ENCODE measurements around the gene GPR75. TPM values are rescaled to one million over a fixed set of nuclear protein-coding genes. Genes with fewer than 3 reads are reported as not detected.

The GPR75 gene
- total and polyA plus RNA-seq, 12 donors, result 0.32 to 2.1 (median 0.96) TPM

DNA sequence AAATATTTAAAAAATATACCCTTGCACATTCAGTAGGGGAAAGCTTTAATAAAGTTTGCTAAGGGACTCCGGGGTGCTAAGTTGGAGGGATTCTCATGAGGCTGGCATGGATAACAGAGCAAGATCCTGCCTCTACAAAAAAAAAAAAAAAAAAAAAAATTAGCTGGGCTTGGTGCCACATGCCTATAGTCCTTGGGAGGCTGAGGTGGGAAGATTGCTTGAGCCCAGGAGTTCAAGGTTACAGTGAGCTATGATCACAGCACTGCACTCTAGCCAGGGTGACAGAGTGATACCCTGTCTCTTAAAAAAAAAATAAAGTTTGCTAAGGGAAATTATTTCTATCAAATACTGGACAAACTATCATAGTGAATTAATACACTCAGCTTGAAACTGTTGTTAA, 17.3 kb upstream of the GPR75 start:
- TF ChIP-seq, protein P1, sequence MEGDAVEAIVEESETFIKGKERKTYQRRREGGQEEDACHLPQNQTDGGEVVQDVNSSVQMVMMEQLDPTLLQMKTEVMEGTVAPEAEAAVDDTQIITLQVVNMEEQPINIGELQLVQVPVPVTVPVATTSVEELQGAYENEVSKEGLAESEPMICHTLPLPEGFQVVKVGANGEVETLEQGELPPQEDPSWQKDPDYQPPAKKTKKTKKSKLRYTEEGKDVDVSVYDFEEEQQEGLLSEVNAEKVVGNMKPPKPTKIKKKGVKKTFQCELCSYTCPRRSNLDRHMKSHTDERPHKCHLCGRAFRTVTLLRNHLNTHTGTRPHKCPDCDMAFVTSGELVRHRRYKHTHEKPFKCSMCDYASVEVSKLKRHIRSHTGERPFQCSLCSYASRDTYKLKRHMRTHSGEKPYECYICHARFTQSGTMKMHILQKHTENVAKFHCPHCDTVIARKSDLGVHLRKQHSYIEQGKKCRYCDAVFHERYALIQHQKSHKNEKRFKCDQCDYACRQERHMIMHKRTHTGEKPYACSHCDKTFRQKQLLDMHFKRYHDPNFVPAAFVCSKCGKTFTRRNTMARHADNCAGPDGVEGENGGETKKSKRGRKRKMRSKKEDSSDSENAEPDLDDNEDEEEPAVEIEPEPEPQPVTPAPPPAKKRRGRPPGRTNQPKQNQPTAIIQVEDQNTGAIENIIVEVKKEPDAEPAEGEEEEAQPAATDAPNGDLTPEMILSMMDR (IDR thresholded peaks at IDR 0.05), result no peak
- intact Hi-C loops (cut with DNase I), result no loop called here
- Histone ChIP-seq H3K4me3 (no peak overlapping the region), H3K9me3 (no peaks in the 10 kb centered on the region), H3K27me3 (no peaks in the 10 kb centered on the region), H3K27ac (peak overlapping the region in 1 of 10 donors; percentile 23), H3K4me1 (no peaks in the 10 kb centered on the region), H3K36me3 (peaks cover 0 to 99% (median 38%) of the 10 kb centered on the region in 9 donors)
- DNase-seq (no peak), ATAC-seq (peak in 3 of 8 donors; percentile 37 to 70 (median 57))
- WGBS, 2 donors, result 28 to 42% methylated on average over 1 of the region's 1 CpG

DNA sequence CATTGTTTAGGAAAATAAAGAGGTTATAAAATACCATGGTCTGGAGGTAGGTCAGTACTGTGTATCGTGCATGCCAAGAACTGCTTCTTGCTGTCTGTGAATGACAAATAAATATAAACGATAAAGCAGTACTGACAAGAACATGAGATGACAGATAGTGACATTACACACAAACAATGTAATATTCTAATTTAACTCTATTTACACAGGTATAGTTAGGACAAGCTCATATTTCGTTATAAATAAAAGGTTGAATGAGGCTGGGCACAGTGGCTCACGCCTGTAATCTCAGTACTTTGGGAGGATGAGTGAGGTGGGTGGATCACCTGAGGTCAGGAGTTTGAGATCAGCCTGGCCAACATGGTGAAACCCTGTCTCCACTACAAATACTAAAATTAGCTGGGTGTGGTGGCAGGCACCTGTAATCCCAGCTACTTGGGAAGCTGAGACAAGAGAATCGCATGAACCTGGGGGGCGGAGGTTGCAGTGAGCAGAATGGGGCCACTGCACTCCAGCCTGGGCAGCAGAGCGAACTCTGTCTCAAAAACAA, 14.7 kb upstream of the GPR75 start:
- WGBS, 2 donors, result 87 to 92% methylated on average over 7 of the region's 7 CpGs
- no peaks in the 10 kb centered on the region for H3K9me3 ChIP-seq
- no peak overlapping the region for H3K4me3 ChIP-seq
- no peaks in the 10 kb centered on the region for H3K4me1 ChIP-seq
- no peak for ATAC-seq
- intact Hi-C loops (cut with DNase I), result no loop called here
- H3K27me3 ChIP-seq, result no peaks in the 10 kb centered on the region
- no peak overlapping the region for H3K27ac ChIP-seq
- TF ChIP-seq, protein P1 (IDR thresholded peaks at IDR 0.05), result no peak
- DNase-seq, result no peak
- peaks cover 0 to 98% (median 41%) of the 10 kb centered on the region in 9 donors for H3K36me3 ChIP-seq

DNA sequence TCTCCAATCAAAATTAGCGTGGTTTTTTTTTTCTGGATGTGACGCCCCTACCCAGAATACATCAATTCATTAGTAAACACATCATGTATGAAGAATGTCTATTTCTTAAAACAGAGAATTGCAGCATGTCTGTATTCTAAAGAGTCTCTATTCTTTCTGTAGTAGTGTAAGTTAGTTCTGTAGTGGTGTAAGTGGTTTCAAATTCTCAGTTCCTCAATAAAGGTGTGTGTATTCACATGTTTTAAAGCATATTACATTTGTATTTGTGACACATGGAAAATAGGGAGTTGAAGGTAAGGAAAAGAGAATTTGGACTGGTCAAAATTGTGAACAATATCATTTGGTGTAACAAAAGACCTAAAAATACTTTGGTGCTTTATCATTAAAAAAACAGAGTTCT, 8.0 kb upstream of the GPR75 start:
- no peaks in the 10 kb centered on the region for H3K9me3 ChIP-seq
- H3K4me1 ChIP-seq, result peaks cover 0 to 4% (median 0%) of the 10 kb centered on the region in 9 donors
- TF ChIP-seq, protein P1 (IDR thresholded peaks at IDR 0.05), result no peak
- ATAC-seq (no peak), DNase-seq (no peak)
- 97 to 99% methylated on average over 2 of the region's 2 CpGs for WGBS, 2 donors
- peak overlapping the region in 1 of 10 donors; percentile 11 for H3K27ac ChIP-seq
- peaks cover 0 to 96% (median 21%) of the 10 kb centered on the region in 9 donors for H3K36me3 ChIP-seq
- H3K4me3 ChIP-seq, result no peak overlapping the region
- intact Hi-C loops (cut with DNase I), result no loop called here
- H3K27me3 ChIP-seq, result no peaks in the 10 kb centered on the region

DNA sequence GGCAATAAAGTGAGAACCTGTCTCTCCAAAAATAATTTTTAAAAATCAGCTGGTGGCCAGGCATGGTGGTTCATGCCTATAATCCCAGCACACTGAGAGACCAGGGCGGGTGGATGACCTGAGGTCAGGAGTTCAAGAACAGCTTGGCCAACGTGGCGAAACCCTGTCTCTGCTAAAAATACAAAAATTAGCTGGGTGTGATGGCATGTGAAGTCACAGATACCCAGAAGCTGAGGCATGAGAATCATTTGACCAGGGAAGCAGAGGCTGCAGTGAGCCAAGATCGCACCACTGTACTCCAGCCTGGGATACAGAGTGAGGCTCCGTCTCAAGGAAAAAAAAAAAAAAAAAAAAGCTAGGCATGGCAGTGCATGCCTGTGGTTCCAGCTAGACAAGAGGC, 7.4 kb upstream of the GPR75 start:
- H3K4me3 ChIP-seq, result no peak overlapping the region
- ATAC-seq, result peak in 7 of 8 donors; percentile 32 to 67 (median 64)
- TF ChIP-seq, protein P1 (IDR thresholded peaks at IDR 0.05), result no peak
- 83 to 86% methylated on average over 5 of the region's 5 CpGs for WGBS, 2 donors
- peak overlapping the region in 3 of 10 donors; percentile 11 to 38 (median 29) for H3K27ac ChIP-seq
- DNase-seq, result no peak
- H3K9me3 ChIP-seq, result no peaks in the 10 kb centered on the region
- intact Hi-C loops (cut with DNase I), result no loop called here
- no peaks in the 10 kb centered on the region for H3K27me3 ChIP-seq
- peaks cover 0 to 95% (median 19%) of the 10 kb centered on the region in 9 donors for H3K36me3 ChIP-seq
- H3K4me1 ChIP-seq, result peaks cover 0 to 4% (median 0%) of the 10 kb centered on the region in 9 donors

All from heart right ventricle (tissue), 16 donors.